DMS53 treated with DMSO at 0.1 percent for 48 hours (cell line): ENCODE measurements around the gene LRCH1.

Source experiments
- DNase-seq: peaks from one replicate; lab custom pipeline; 2025; ENCODE audit not compliant: unreplicated experiment; lab: John Stamatoyannopoulos, UW

Gene LRCH1

DNA sequence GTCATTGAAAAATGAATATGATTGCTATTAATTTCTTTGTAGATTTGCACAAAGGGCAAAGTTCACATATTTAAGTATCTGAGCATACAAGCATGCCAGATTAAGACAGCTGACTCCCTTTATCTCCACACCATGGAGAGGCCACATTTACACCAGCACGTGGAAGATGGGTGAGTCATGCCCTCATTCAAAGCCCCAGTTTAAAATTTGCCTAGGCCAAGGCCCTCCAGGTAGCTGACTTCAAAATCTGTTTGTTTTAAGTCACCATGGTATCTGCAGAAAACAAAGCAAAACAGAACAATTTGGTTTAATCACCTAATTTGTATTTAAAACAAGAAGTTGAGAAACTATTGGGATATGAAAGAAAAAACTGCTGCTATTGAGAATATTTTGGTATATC lies 134.8 kb downstream of the LRCH1 start:
- peak; percentile 43 for DNase-seq

GRCh38 chr13:46688306-46688705 lies 135.3 kb downstream of the LRCH1 start:
- DNase-seq, result no peak

DNA sequence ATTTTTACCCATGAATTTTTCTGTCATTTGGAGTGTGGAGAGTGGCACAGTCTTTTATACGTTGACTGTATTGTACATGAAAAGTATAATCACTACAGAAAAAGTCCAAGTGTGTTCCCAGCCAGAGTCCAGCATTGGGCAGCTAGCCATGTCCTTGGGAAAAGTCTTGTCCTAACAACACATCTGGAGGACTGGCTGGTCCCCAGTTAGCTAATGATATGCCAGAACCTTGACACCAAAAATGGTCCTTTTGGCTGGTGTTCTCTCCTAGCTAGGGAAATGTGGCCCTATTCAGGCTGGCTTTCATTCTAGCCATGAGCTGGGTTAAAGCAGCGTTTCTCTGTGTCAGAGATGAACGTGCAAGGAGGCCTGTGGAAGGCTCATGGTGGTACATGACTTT lies 145.0 kb downstream of the LRCH1 start:
- DNase-seq, result no peak

GRCh38 chr13:46698910-46699460 lies 146.0 kb downstream of the LRCH1 start:
- DNase-seq, result no peak

DNA sequence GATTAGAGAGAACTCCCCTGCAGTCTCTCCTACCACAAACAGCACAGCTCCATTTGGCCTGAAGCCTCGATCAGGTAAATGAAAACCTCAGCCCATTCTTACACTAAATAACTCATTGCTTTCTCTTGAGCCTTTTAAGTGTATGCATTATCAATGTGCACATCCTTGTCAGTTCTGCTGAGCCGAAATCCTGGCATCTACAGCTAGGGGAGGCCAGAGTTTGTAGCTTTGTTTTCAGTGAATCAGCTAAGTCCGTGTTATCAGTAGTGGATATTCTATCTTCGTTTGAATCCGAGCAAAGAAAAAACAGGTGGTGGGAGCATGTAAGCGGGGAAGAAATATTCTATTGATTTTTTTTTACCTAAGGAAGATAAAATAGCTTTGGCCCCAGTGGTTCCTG lies 159.6 kb downstream of the LRCH1 start:
- no peak for DNase-seq

DNA sequence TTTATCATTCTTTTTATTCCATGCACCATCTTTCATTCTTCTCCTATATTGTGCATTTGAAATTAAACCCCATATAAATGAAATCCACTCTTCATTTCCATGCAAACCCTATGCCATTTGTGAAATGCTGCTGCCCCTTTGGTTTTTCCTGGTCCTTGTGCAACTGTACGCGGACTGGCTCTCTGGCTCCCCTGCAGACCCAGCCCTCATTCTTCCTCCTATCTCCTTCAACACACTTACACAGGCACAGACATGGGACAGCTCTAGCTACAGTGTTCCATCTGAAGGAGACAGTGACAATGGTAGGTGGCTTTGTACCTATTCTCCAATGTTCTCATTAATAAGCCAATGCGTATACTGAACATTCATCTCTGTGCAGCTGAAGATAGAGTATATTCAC lies 162.4 kb downstream of the LRCH1 start:
- no peak for DNase-seq

GRCh38 chr13:46716821-46717220 lies 163.9 kb downstream of the LRCH1 start:
- no peak for DNase-seq

DNA sequence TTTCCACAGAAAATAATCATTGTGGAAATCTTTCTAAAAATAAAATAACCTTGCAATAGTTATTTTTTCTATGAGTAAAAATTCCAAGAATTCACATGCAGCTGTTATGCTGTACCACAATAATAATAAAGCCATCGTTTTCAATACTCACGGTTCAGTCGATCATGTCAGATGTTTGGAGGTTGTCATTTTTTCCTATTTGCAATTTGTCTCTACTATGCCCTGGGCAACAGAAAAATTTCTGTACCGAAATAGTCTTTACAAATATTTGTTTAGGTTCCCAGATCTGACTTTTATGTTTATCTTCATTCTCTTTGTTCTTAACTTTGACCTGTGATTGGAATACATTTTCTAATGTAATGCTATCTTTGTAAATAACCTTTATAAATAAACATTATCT lies 164.3 kb downstream of the LRCH1 start:
- DNase-seq, result no peak

DNA sequence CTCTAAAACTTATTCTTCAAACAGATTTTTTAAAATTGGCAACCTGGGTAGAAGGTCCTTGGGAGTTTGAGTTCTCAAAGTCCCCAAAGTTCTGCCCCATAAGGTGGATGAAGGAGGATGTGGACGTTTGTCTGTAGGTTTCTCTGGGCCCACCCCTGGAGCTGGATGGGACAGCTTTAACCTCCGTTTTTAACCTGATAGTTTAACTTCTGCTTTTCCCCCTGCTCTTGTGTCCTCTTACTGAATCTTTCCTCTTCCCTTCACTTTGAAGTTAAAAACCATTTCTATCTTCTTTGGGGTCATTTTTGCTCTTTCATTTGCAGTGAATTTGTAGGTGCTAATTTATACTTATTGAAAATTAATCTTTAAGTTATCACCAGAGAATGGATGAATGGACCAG lies 164.9 kb downstream of the LRCH1 start:
- DNase-seq, result no peak

- DNase-seq, result no peak
Observed at GRCh38 chr13:46720189-46720588, 167.2 kb downstream of the LRCH1 start.

- no peak for DNase-seq
Observed at GRCh38 chr13:46721054-46721453, 168.1 kb downstream of the LRCH1 start.

DNA sequence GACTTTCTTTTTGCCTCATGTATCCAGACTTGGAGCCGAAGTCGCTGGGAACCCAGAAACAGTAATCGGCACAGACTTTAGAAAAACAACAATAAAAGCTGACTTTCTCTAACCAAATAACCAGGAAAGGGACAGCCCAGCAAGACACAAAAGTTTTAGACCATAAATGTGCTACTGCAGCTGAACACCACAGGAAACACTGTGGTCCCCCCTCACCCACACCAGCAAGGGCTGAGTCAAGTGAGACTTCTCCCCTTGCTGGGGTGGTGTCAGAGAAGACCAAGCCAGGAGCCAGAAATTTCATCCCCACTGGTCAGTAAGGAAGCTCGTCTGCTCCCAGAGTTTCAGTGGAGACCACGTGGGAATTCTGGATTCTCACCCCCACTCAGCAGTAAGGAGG lies 173.4 kb downstream of the LRCH1 start:
- no peak for DNase-seq

DNA sequence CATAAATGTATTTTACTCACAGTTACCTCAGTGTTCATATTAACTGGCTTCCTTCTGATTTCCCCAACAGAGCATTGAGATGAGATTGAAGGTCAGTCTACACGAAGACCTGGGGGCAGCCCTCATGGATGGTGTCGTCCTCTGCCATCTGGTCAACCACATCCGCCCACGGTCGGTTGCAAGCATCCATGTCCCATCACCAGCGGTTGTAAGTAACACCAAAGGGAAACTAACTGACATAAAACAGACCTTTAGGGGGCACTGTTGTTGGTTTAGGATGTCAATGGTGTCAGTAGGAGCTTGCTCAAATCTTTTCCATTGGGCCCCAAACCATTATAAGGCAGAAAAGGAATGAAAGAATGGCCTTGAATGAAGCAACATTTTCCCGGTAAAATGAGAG lies 175.8 kb downstream of the LRCH1 start:
- DNase-seq, result no peak

GRCh38 chr13:46731535-46731934 lies 178.6 kb downstream of the LRCH1 start:
- no peak for DNase-seq

DNA sequence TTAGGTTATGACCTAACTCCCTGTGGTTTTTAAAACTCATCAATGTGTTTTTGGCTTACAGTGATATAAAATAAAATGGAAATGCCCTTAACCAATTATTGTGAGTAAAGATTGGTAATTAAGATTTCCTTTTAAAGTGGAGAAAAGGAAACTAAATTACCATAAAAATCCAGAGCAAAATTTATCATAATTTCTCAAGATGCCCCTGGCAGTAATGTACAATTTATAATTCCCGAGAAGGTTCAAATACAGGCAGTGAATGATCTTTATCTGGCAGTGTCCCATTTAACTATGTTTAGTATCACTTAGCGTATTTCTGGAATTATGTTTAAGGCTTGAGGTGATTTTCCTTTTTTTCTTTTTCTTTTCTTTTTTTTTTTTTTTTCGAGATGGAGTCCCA lies 182.5 kb downstream of the LRCH1 start:
- no peak for DNase-seq

DNA sequence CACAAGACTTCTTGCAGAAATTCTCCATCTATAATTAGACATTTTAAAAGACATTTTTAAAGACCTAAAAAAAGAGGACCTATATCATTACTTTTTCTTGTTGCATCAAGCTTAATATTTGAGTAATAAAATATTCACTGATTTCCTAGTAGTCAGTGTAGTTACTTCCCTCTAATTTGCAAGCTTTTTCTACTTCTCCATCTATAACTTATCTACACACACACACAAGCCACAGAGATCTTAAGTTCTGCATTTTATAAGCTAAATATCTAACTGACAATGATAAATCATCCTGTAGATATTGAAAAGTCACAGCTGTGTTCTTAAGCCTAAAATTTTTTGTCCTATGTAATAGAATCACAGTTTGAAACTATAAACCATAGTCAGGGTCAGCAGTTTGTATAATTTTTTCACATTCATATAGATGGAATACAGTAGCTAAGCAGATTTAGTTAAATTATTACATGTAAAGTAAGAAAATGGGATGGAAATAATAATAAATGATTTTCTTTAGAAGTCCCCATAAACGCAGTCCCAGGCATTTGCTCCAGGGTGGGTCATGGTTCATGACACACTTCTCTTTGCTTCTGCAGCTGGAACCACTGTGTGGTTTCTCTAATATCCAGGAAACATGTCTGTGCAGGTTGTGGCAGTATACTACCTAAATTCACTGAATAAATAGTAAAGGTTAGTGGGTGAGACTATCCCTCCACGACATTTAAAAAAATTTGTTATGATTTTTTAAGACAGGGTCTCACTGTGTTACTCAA lies 183.8 kb downstream of the LRCH1 start:
- DNase-seq, result no peak

DNA sequence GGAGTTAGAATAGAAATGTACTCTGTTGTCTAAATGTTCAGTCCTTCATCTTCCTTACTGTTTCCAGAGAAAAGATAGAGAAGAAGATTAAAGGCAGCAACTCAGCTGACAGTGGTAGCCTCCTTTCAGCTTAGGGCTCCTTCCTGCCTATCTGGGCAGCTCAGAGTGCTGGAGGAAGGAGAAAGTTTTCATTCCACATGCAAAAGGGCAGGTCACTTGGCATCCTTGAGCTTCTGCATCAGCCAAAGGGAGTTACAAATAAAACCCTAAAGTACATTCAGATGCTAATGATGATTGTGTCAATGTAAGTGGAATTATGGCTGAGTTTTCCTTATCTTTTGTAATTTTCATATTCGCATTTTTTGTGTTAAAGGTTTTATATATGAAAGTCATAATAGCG lies 185.1 kb downstream of the LRCH1 start:
- DNase-seq, result no peak

DNA sequence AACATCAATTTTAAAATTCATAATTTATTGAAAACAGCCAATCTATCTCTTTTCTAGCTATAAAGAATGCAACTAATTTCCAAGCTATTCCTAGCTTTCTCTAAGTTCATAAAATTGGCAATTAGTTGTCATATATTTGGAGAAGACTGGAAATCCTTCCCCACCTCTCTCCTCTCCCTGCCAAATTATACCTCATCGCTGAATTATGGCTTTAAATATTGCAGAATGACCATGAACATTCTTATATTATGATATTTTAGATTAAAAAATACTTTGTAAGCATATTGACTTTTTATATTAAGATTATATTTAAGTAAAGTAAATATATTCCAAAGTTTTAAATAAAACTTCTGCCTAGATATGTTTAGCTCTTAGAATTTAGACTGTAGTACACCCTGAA lies 185.8 kb downstream of the LRCH1 start:
- DNase-seq, result no peak

GRCh38 chr13:46739447-46740098 lies 186.6 kb downstream of the LRCH1 start:
- DNase-seq, result no peak

GRCh38 chr13:46743191-46743590 lies 190.2 kb downstream of the LRCH1 start:
- DNase-seq, result no peak

DNA sequence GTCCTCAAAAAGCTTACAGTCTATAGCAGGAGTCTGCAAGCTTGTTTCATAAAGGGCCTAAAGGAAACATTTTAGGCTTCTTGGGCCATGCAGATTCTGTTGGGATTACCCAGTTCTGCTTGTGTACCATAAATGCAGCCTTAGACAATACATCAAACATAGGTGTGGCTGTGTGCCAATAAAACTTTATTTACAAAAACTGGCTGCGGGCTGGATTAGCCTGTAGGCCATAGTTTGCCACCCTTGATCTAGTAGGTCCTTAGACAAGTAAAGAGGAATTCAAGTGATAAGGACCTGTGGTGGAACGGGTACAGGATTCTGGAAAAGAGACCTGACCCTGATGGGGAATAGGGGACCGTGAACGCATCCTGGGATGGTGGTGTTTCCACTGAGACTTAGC lies 192.1 kb downstream of the LRCH1 start:
- no peak for DNase-seq

DNA sequence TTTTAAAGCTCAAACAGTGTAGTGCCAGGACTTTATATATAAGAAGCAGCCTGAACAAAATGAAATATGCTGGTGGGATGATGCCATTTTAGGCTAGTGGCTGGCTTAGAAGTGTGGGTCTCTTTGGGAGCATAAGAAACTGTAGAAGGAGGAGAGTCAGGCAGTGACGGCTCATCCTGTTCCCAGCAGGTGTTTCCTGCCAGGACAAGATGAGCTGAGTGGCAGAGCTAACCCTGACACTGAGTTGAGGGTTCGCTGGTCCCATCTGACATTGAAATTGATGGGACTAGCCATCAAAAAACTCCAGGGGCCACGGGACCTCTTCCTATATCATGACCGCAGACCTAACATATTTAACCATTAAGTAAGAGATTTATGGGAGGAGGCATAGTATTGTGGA lies 192.7 kb downstream of the LRCH1 start:
- no peak for DNase-seq
